22Rv1 (cell line): Measurements from ENCODE around the gene PGR.

Experiments
- H3K27ac ChIP-seq: fragments of 450-650 bp; 2 replicates; pipeline ENCODE4 v1.5.1; 2017
- CTCF ChIP-seq: fragments of 450-650 bp; IDR thresholded peaks from 2 replicates; pipeline ENCODE4 v1.5.1; 2017; ENCODE audit warnings: mild to moderate bottlenecking
- ZFX ChIP-seq: fragments of 450-650 bp; IDR thresholded peaks from 2 replicates; pipeline ENCODE4 v1.6.1; 2017; ENCODE audit warnings: antibody characterized with exemption, borderline replicate concordance

PGR gene

GRCh38 chr11:101003468-101003867 lies 126.1 kb downstream of the PGR start:
- no peak overlapping the region for H3K27ac ChIP-seq
- TF ChIP-seq ZFX (no peak), CTCF (peak; percentile 39)

GRCh38 chr11:100999756-101000155 lies 129.9 kb downstream of the PGR start:
- TF ChIP-seq CTCF = no peak
- TF ChIP-seq ZFX = no peak
- H3K27ac ChIP-seq = no peak overlapping the region

GRCh38 chr11:100994966-100995365 lies 134.6 kb downstream of the PGR start:
- TF ChIP-seq CTCF (no peak), ZFX (no peak)
- no peak overlapping the region for H3K27ac ChIP-seq

GRCh38 chr11:100991541-100991940 lies 138.1 kb downstream of the PGR start:
- TF ChIP-seq ZFX (no peak), CTCF (no peak)
- H3K27ac ChIP-seq = no peak overlapping the region

- no peak overlapping the region for H3K27ac ChIP-seq
- no peak for TF ChIP-seq CTCF
These were observed 138.7 kb downstream of the PGR start for GRCh38 chr11:100990931-100991330.

- no peak overlapping the region for H3K27ac ChIP-seq
- no peak for TF ChIP-seq ZFX
- no peak for TF ChIP-seq CTCF
These were observed 144.9 kb downstream of the PGR start for GRCh38 chr11:100984668-100985067.

GRCh38 chr11:100981196-100981824 lies 148.3 kb downstream of the PGR start:
- TF ChIP-seq CTCF (no peak), ZFX (no peak)
- H3K27ac ChIP-seq = no peak overlapping the region
